Skeletal muscle tissue (tissue), 4 donors: Measurements from ENCODE around the gene BTBD1. TPM values are rescaled to one million over a fixed set of nuclear protein-coding genes. Genes with fewer than 3 reads are reported as not detected.

ENCODE experiments used
- H3K27ac ChIP-seq: one replicate; pipeline ENCODE4 v1.7.0; 2013; ENCODE audit warnings: mild to moderate bottlenecking, low read depth, low read length, inconsistent platforms
- H3K27me3 ChIP-seq, 3 donors: one replicate each; pipeline ENCODE4 v1.7.0; 2013; ENCODE audit warnings: low read length in 3 of 3; ENCODE audit not compliant: control insufficient read depth in 3 of 3, insufficient read depth in 3 of 3
- H3K36me3 ChIP-seq, 3 donors: one replicate each; pipeline ENCODE4 v1.7.0; 2013; ENCODE audit warnings: low read length in 3 of 3; ENCODE audit not compliant: control insufficient read depth in 3 of 3, insufficient read depth in 3 of 3
- H3K4me1 ChIP-seq, 3 donors: one replicate each; pipeline ENCODE4 v1.7.0; 2013; ENCODE audit warnings: low read length in 3 of 3, mild to moderate bottlenecking in 3 of 3; ENCODE audit not compliant: control insufficient read depth in 3 of 3, insufficient read depth in 3 of 3
- H3K4me3 ChIP-seq, 3 donors: one replicate each; pipeline ENCODE4 v1.7.0; 2013; ENCODE audit warnings: low read length in 3 of 3
- H3K9ac ChIP-seq, 3 donors: one replicate each; pipeline ENCODE4 v1.7.0; 2013; ENCODE audit warnings: low read length in 3 of 3, mild to moderate bottlenecking in 3 of 3, moderate library complexity in 2 of 3, low read depth in 1 of 3
- H3K9me3 ChIP-seq, 3 donors: one replicate each; pipeline ENCODE4 v1.7.0; 2013; ENCODE audit warnings: low read length in 3 of 3; ENCODE audit not compliant: control insufficient read depth in 3 of 3
- total RNA-seq: library from RNA; depleted of rRNA; stranded (reverse); fragments of >200 nt; gene quantifications from one replicate; pipeline ENCODE4 v1.2.3, GENCODE V29; 2014
- donor health status: Osteomylitis.

Gene BTBD1
- total RNA-seq, 1 donor from 2014 or later, result 99.7 TPM

- Histone ChIP-seq H3K27ac (no peak overlapping the region), H3K4me3 (no peak overlapping the region), H3K9me3 (no peaks in the 10 kb centered on the region), H3K27me3 (peaks cover 0 to 3% (median 0%) of the 10 kb centered on the region in 3 donors), H3K36me3 (peaks cover 16 to 17% (median 16%) of the 10 kb centered on the region in 3 donors), H3K4me1 (peaks cover 25 to 60% (median 52%) of the 10 kb centered on the region in 3 donors), H3K9ac (peak overlapping the region in 1 of 3 donors; percentile 23)
These were observed 42.5 kb upstream of the BTBD1 start for GRCh38 chr15:83109532-83109931.

GRCh38 chr15:83108266-83109219 is 41.5 kb upstream of the BTBD1 start:
- Histone ChIP-seq H3K4me3 (peak overlapping the region; percentile 61 to 83 (median 72)), H3K4me1 (peaks cover 25 to 51% (median 45%) of the 10 kb centered on the region in 3 donors)

GRCh38 chr15:83107841-83108181 is 40.8 kb upstream of the BTBD1 start:
- Histone ChIP-seq H3K9me3 (no peaks in the 10 kb centered on the region), H3K27ac (peak overlapping the region; percentile 78), H3K4me1 (peaks cover 25 to 44% (median 38%) of the 10 kb centered on the region in 3 donors), H3K36me3 (peaks cover under 1 to 2% (median under 1%) of the 10 kb centered on the region in 3 donors), H3K27me3 (peaks cover 0 to 3% (median 0%) of the 10 kb centered on the region in 3 donors), H3K4me3 (peak overlapping the region; percentile 61 to 83 (median 72)), H3K9ac (peak overlapping the region; percentile 60 to 86 (median 85))

More at GRCh38 chr15:83108266-83109219, 41.5 kb upstream of the BTBD1 start:
- peak overlapping the region; percentile 78 for H3K27ac ChIP-seq
- H3K27me3 ChIP-seq, result peaks cover 0 to 3% (median 0%) of the 10 kb centered on the region in 3 donors
- H3K36me3 ChIP-seq, result peaks cover 6 to 7% (median 7%) of the 10 kb centered on the region in 3 donors
- H3K9ac ChIP-seq, result peak overlapping the region; percentile 60 to 86 (median 85)
- no peaks in the 10 kb centered on the region for H3K9me3 ChIP-seq

- peaks cover 0 to 3% (median 0%) of the 10 kb centered on the region in 3 donors for H3K27me3 ChIP-seq
- no peaks in the 10 kb centered on the region for H3K9me3 ChIP-seq
- H3K4me1 ChIP-seq, result peaks cover 22 to 39% (median 33%) of the 10 kb centered on the region in 3 donors
- H3K36me3 ChIP-seq, result peaks cover 0 to 2% (median 0%) of the 10 kb centered on the region in 3 donors
- peak within 1 kb of the TSS; percentile 68 to 83 (median 72) for H3K4me3 ChIP-seq
- peak within 1 kb of the TSS; percentile 60 to 86 (median 85) for H3K9ac ChIP-seq
- peak within 1 kb of the TSS; percentile 78 for H3K27ac ChIP-seq
These were observed 40.2 kb upstream of the BTBD1 start, which contains the start of gene TM6SF1 for GRCh38 chr15:83106994-83107840. Gene TM6SF1 (plus strand): TSS chr15:83107645. CDS start chr15:83107681, 36 bp downstream.

- Histone ChIP-seq H3K9ac (no peak overlapping the region), H3K4me3 (no peak overlapping the region), H3K9me3 (no peaks in the 10 kb centered on the region), H3K27me3 (peaks cover 0 to 3% (median 0%) of the 10 kb centered on the region in 3 donors), H3K4me1 (peaks cover 24 to 35% (median 35%) of the 10 kb centered on the region in 3 donors), H3K27ac (no peak overlapping the region), H3K36me3 (peaks cover 0 to 2% (median 0%) of the 10 kb centered on the region in 3 donors)
These were observed 38.4 kb upstream of the BTBD1 start for GRCh38 chr15:83105440-83105839.

- Histone ChIP-seq H3K27me3 (peaks cover 0 to 3% (median 0%) of the 10 kb centered on the region in 3 donors), H3K4me3 (no peak overlapping the region), H3K9ac (no peak overlapping the region), H3K27ac (no peak overlapping the region), H3K4me1 (peaks cover 26 to 35% (median 35%) of the 10 kb centered on the region in 3 donors), H3K9me3 (no peaks in the 10 kb centered on the region), H3K36me3 (no peaks in the 10 kb centered on the region)
These were observed 37.1 kb upstream of the BTBD1 start for GRCh38 chr15:83104141-83104540.

- Histone ChIP-seq H3K4me3 (no peak overlapping the region), H3K9ac (no peak overlapping the region), H3K36me3 (no peaks in the 10 kb centered on the region), H3K9me3 (peaks cover 0 to 6% (median 0%) of the 10 kb centered on the region in 3 donors), H3K27ac (no peak overlapping the region), H3K27me3 (no peaks in the 10 kb centered on the region), H3K4me1 (peaks cover 16 to 24% (median 24%) of the 10 kb centered on the region in 3 donors)
These were observed 35.3 kb upstream of the BTBD1 start for GRCh38 chr15:83102346-83102745.

- H3K27ac ChIP-seq, result peak overlapping the region; percentile 65
- no peaks in the 10 kb centered on the region for H3K27me3 ChIP-seq
- peaks cover 10 to 21% (median 19%) of the 10 kb centered on the region in 3 donors for H3K4me1 ChIP-seq
- peaks cover 0 to 6% (median 0%) of the 10 kb centered on the region in 3 donors for H3K9me3 ChIP-seq
- no peaks in the 10 kb centered on the region for H3K36me3 ChIP-seq
- peak overlapping the region; percentile 24 to 75 (median 57) for H3K9ac ChIP-seq
- H3K4me3 ChIP-seq, result peak overlapping the region; percentile 30 to 45 (median 34)
These were observed 33.1 kb upstream of the BTBD1 start for GRCh38 chr15:83100097-83100646.

GRCh38 chr15:83099290-83099689 is 32.2 kb upstream of the BTBD1 start:
- Histone ChIP-seq H3K27ac (peak overlapping the region; percentile 65), H3K4me3 (no peak overlapping the region), H3K9ac (peak overlapping the region in 1 of 3 donors; percentile 75)

More at GRCh38 chr15:83099290-83099689, 32.2 kb upstream of the BTBD1 start:
- Histone ChIP-seq H3K27me3 (no peaks in the 10 kb centered on the region), H3K9me3 (peaks cover 0 to 6% (median 0%) of the 10 kb centered on the region in 3 donors), H3K36me3 (no peaks in the 10 kb centered on the region), H3K4me1 (peaks cover 11 to 26% (median 25%) of the 10 kb centered on the region in 3 donors)
